ENCODE results near the gene CFAP119.

Gene CFAP119

DNA sequence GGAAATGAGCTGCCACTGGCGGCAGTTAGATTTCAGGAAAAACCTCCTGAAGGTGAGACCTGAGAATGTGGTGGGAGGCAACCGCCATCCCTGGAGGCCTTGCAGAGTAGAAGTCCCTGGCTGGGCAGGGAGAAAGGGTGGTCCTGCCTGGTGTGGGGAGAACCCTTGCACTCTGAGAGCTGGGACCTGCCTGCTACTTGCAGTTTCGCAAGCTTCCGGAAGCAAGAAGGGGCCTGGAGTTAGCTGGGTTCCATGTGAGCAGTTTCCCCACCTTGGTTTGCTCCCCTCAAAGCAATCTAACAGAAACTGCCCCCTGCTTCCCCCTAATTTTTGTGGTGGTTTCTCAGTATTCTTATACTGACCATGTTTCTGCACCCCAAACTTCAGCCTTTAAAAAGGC lies 18.7 kb upstream of the CFAP119 start:
- no peak for DNase-seq

GRCh38 chr16:30780021-30780420 lies 18.2 kb upstream of the CFAP119 start:
- DNase-seq = no peak

GRCh38 chr16:30779596-30779995 lies 17.7 kb upstream of the CFAP119 start:
- DNase-seq = no peak

GRCh38 chr16:30778549-30779244 lies 16.8 kb upstream of the CFAP119 start:
- no peak for DNase-seq

- DNase-seq = no peak
Measured at GRCh38 chr16:30777591-30778297, 15.9 kb upstream of the CFAP119 start.

GRCh38 chr16:30775392-30776188 lies 13.7 kb upstream of the CFAP119 start:
- peak in 3 of 4 experiments; percentile 22 to 37 (median 26) for DNase-seq

DNA sequence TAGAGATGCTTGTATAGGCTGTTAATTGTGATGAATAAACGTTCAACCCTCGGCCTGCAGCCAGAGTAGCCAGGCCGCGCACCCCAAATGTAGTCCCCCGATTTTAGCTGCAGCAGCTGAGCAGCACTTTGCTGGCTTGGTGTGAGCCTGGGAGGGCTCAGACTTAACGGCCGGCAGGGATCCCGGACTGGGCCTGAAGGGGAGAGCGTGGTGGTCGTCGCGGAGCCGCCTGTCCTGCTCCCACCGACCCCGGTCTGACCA lies 13.2 kb upstream of the CFAP119 start:
- DNase-seq = no peak

- no peak for DNase-seq
Measured at GRCh38 chr16:30774367-30775130, 12.7 kb upstream of the CFAP119 start.

- no peak for DNase-seq
Measured at GRCh38 chr16:30773826-30774225, 12.0 kb upstream of the CFAP119 start.

- DNase-seq = no peak
Measured at GRCh38 chr16:30771726-30772125, 9.9 kb upstream of the CFAP119 start.

GRCh38 chr16:30769379-30770089 lies 7.7 kb upstream of the CFAP119 start:
- no peak for DNase-seq

- DNase-seq = no peak
Measured at GRCh38 chr16:30768583-30769181, 6.8 kb upstream of the CFAP119 start.

- no peak for DNase-seq
Measured at GRCh38 chr16:30767767-30768465, 6.1 kb upstream of the CFAP119 start.

- no peak for DNase-seq
Measured at GRCh38 chr16:30766933-30767284, 5.0 kb upstream of the CFAP119 start.

- no peak for DNase-seq
Measured at GRCh38 chr16:30766206-30766932, 4.5 kb upstream of the CFAP119 start.

GRCh38 chr16:30764816-30765465 lies 3.1 kb upstream of the CFAP119 start:
- DNase-seq = no peak

- DNase-seq = no peak
Measured at GRCh38 chr16:30764086-30764485, 2.2 kb upstream of the CFAP119 start.

GRCh38 chr16:30762991-30763725 lies 1.3 kb upstream of the CFAP119 start:
- DNase-seq = no peak

- DNase-seq = peak in 1 of 4 experiments; percentile 15
Measured at GRCh38 chr16:30761427-30761927, 385 bp downstream of the CFAP119 start.

All from activated naive CD4-positive, alpha-beta T cell (primary cell).